RWPE2 (cell line): Measurements from ENCODE around the gene CCDC6.

Experiments
- ATAC-seq: fragments of 200-7000 bp; cut with Tn5 transposase; 3 replicates; pipeline ENCODE4 v1.9.1; 2021; ENCODE audit warnings: low read depth
- DNase-seq: peaks from one replicate; pipeline ENCODE4 v3.0.0-alpha.2; 2020; ENCODE audit warnings: low spot score
- H3K27ac ChIP-seq: fragments of 450-650 bp; 2 replicates; pipeline ENCODE4 v1.5.1; 2017; ENCODE audit warnings: mild to moderate bottlenecking; ENCODE audit not compliant: poor library complexity, severe bottlenecking
- H3K27me3 ChIP-seq: fragments of 250-450 bp; sonication (Bioruptor Pico); 2 replicates; pipeline ENCODE4 v1.5.1; 2021; ENCODE audit warnings: mild to moderate bottlenecking, moderate library complexity; ENCODE audit not compliant: insufficient read depth, poor library complexity, severe bottlenecking
- H3K36me3 ChIP-seq: fragments of 250-450 bp; sonication (Bioruptor Pico); 2 replicates; pipeline ENCODE4 v1.5.1; 2020; ENCODE audit warnings: low read depth, mild to moderate bottlenecking, moderate library complexity
- H3K4me1 ChIP-seq: fragments of 250-450 bp; sonication (Bioruptor Pico); 2 replicates; pipeline ENCODE4 v1.5.1; 2021; ENCODE audit warnings: mild to moderate bottlenecking, moderate library complexity; ENCODE audit not compliant: insufficient read depth, poor library complexity, severe bottlenecking
- H3K4me3 ChIP-seq: fragments of 250-450 bp; sonication (Bioruptor Pico); 2 replicates; pipeline ENCODE4 v1.5.1; 2021; ENCODE audit warnings: mild to moderate bottlenecking, moderate library complexity; ENCODE audit not compliant: severe bottlenecking
- H3K9me3 ChIP-seq: fragments of 250-450 bp; sonication (Bioruptor Pico); 2 replicates; pipeline ENCODE4 v1.5.1; 2021; ENCODE audit warnings: mild to moderate bottlenecking, moderate library complexity; ENCODE audit not compliant: severe bottlenecking
- TF ChIP-seq, protein P1 (sequence below): fragments of 450-650 bp; IDR thresholded peaks from one replicate; pipeline ENCODE4 v1.5.1; 2017; ENCODE audit warnings: mild to moderate bottlenecking, moderate library complexity; ENCODE audit not compliant: poor library complexity, severe bottlenecking

CCDC6 gene

DNA sequence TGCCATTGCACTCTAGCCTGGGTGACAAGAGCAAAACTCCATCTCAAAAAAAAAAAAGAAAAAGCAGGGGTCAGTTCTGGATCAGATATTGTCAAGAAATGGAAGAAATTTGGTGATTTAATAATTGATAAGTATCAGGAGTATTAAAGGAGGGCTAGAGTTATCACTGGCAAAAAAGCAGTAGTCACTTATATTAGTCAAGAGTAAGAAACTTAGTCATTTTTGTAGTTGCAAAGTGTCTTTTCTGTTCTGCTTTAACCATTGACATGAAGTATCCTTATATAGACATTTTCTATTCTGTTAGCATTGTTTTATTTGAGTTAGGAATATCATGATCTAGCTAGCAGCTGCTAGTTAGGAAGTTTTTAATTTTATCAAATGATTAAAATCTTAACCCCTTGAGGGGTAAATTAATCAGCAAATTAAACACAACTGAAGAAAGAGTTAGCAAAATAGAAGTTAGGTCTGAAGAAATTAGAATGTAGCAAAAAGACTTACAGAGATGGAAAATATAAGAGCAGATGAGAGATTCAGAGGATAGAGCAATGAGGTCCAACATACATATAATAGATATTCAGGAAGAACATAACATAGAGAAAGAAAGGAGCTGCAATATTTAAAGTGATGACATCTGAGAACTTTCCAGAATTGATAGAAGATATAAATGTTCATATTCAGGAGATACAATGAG is 7.3 kb upstream of the CCDC6 start:
- no peak for DNase-seq
- peaks cover 6% of the 10 kb centered on the region for H3K9me3 ChIP-seq
- H3K27me3 ChIP-seq: no peaks in the 10 kb centered on the region
- H3K36me3 ChIP-seq: no peaks in the 10 kb centered on the region
- H3K27ac ChIP-seq: no peak overlapping the region
- H3K4me3 ChIP-seq: no peak overlapping the region
- ATAC-seq: no peak
- H3K4me1 ChIP-seq: peaks cover 4% of the 10 kb centered on the region
- TF ChIP-seq, protein P1, sequence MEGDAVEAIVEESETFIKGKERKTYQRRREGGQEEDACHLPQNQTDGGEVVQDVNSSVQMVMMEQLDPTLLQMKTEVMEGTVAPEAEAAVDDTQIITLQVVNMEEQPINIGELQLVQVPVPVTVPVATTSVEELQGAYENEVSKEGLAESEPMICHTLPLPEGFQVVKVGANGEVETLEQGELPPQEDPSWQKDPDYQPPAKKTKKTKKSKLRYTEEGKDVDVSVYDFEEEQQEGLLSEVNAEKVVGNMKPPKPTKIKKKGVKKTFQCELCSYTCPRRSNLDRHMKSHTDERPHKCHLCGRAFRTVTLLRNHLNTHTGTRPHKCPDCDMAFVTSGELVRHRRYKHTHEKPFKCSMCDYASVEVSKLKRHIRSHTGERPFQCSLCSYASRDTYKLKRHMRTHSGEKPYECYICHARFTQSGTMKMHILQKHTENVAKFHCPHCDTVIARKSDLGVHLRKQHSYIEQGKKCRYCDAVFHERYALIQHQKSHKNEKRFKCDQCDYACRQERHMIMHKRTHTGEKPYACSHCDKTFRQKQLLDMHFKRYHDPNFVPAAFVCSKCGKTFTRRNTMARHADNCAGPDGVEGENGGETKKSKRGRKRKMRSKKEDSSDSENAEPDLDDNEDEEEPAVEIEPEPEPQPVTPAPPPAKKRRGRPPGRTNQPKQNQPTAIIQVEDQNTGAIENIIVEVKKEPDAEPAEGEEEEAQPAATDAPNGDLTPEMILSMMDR: no peak

DNA sequence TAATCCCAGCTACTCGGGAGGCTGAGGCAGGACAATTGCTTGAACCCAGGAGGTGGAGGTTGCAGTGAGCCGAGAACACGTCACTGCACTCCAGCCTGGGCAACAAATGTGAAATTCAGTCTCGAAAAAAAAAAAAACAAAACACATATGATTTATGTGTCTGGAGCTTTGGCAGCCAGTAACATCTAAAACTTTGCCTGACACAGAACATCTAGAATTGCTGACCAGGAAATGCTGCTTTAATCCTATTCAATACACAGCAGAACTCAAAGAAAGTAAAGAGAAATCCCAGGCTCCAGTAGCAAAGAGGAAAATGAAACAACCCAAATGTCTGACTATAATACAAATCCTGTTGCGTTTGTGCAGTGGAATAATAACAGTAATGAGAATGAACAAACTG is 4.5 kb upstream of the CCDC6 start:
- H3K27me3 ChIP-seq: no peaks in the 10 kb centered on the region
- TF ChIP-seq, protein P1: no peak
- no peak for ATAC-seq
- H3K27ac ChIP-seq: no peak overlapping the region
- peaks cover 6% of the 10 kb centered on the region for H3K9me3 ChIP-seq
- DNase-seq: no peak
- no peaks in the 10 kb centered on the region for H3K36me3 ChIP-seq
- peaks cover 20% of the 10 kb centered on the region for H3K4me1 ChIP-seq
- H3K4me3 ChIP-seq: no peak overlapping the region

DNA sequence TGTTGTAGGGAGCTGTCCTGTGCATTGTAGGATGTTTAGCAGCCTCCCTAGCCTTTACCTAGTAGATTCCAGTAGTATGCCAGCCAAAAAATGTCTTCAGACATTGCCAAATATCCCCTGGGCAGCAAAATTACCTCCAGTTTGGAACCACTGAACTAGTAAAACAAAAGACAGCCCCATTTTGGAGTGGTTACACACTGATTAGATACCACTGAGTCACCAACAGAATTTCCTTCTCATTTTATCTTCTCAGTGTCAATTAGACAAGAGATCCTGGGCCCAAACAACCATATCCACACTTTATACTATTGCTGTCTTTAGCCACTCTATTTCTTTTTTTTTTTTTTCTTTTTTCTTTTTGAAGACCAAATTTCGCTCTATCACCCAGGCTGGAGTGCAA is 3.5 kb upstream of the CCDC6 start:
- Histone ChIP-seq H3K4me1 (peaks cover 22% of the 10 kb centered on the region), H3K9me3 (peaks cover 6% of the 10 kb centered on the region)

DNA sequence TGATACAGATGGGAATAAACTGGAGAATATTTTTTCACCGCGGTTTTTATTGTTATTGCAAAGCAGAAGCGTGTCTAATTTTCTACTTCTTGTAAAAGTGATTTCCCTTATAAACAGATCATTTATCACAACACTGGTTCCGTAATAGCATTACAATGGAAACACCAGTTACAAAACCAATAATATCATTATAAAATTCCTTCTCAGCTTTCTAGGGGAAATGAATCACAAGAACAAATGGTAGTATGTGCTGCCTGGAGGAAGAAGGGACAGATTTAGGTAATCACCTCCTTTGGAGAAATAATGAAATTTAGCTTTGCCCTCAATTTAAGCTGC is 2.4 kb upstream of the CCDC6 start:
- Histone ChIP-seq H3K9me3 (peaks cover under 1% of the 10 kb centered on the region), H3K4me3 (peak overlapping the region; percentile 33), H3K36me3 (no peaks in the 10 kb centered on the region), H3K27ac (peak overlapping the region; percentile 90), H3K27me3 (no peaks in the 10 kb centered on the region), H3K4me1 (peaks cover 32% of the 10 kb centered on the region)
- DNase-seq: no peak
- TF ChIP-seq, protein P1: no peak
- ATAC-seq: no peak

More for the DNA sequence above, 3.5 kb upstream of the CCDC6 start:
- TF ChIP-seq, protein P1: no peak
- Histone ChIP-seq H3K27me3 (no peaks in the 10 kb centered on the region), H3K27ac (no peak overlapping the region), H3K36me3 (no peaks in the 10 kb centered on the region), H3K4me3 (no peak overlapping the region)
- DNase-seq: no peak
- ATAC-seq: no peak
